Renal cortex interstitium (tissue), 11 donors: ENCODE results near the gene RETREG1. TPM values are rescaled to one million over a fixed set of nuclear protein-coding genes. Genes with fewer than 3 reads are reported as not detected.

Source experiments
- DNase-seq, 11 donors: peaks; one replicate each; pipeline ENCODE4 v3.0.0-alpha.2; 2013; ENCODE audit warnings: low read depth in 9 of 11, low spot score in 4 of 11; ENCODE audit errors: extremely low read depth in 1 of 11
- polyA plus RNA-seq, 3 donors: library from polyadenylated mRNA; unstranded; fragments of 120-200 nt; gene quantifications; one replicate each; pipeline ENCODE4 v1.2.1, GENCODE V29; 2013; ENCODE audit not compliant: insufficient read length in 3 of 3

Gene RETREG1
- polyA plus RNA-seq, 3 donors = 33.4 to 50.5 (median 39.0) TPM

- DNase-seq = no peak
These were observed 46.5 kb downstream of the RETREG1 start for GRCh38 chr5:16570121-16570815.

DNA sequence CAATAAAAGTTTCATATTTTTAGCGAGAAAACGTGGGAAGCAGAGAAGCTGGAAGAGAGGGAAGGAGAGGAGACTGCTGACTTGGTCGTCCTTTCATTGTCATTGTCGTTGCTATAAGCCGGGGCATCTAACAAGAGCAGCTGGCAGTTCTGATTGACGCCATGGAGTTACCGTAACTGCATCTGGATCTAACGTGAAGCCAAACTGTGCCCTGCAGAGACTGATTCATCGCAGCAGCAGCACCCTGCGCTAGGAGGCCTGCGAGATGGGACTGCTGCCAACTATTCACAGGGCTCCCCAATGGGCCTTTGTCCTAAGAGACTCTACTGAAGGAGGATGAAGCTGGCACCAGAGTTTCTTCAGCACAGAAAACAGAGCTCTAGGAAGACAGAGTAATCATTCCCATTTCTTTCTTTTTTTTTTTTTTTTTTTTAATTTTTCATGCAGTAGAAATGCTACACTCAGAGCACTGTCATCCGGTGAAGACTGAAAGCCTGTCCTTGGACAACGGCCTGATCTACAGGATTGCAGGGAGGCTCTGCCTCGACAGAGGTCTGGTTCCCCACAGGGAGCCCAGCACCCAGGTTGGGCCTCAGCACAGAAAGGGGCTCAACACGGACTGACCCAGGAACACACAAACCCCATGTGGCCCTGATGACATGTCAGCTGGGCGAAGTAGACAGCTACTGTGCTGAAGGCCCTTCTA is 47.8 kb downstream of the RETREG1 start:
- no peak for DNase-seq

GRCh38 chr5:16567365-16567764 is 49.4 kb downstream of the RETREG1 start:
- DNase-seq = no peak

DNA sequence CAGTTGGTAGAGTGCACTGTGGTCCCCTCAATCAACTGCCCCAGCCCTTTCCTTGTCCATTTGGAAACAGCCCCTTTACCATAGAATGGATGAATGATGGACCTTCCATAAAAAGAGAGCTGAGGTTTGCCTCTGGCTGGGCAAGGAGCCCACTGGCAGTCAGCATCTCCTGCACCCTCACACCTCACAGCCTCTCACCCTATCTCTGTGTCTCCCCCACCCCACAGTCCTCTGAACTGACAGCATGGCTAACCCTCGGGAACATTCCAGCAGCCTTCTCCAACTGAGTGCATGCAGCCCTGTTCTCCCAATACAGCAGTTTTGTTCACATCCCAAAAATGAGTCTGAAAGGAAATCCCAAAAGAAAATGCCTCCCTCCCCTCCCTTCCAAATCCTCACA is 51.7 kb downstream of the RETREG1 start:
- DNase-seq = no peak

GRCh38 chr5:16564248-16564867 is 52.4 kb downstream of the RETREG1 start:
- DNase-seq = no peak

- DNase-seq = no peak
These were observed 53.1 kb downstream of the RETREG1 start for GRCh38 chr5:16563686-16564085.

- no peak for DNase-seq
These were observed 55.1 kb downstream of the RETREG1 start for GRCh38 chr5:16561660-16562059.

GRCh38 chr5:16559702-16560101 is 57.1 kb downstream of the RETREG1 start:
- DNase-seq = no peak

GRCh38 chr5:16558984-16559629 is 57.7 kb downstream of the RETREG1 start:
- no peak for DNase-seq

GRCh38 chr5:16557477-16557876 is 59.3 kb downstream of the RETREG1 start:
- no peak for DNase-seq

DNA sequence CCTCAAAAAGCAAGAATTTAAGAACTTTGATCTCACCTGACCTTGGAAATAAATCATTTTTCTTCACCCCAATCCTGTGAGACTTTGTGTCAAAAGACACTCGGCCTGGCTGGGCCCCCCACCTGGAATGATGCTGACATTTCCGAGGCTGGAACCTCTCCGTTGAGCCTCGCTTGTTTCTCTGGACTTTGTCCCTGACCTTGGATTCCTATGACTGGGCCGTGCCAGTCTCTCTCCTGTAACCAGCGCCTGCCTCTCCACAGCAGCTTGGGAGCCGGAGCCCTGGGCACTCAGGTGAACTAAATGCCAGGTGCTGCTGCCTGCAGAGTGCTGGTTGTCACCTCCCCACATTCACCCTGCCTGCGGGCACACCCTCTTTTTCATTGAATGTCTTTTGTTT is 62.7 kb downstream of the RETREG1 start:
- DNase-seq = no peak

GRCh38 chr5:16552666-16553343 is 64.0 kb downstream of the RETREG1 start:
- peak in 10 of 11 donors; percentile 21 to 68 (median 42) for DNase-seq

DNA sequence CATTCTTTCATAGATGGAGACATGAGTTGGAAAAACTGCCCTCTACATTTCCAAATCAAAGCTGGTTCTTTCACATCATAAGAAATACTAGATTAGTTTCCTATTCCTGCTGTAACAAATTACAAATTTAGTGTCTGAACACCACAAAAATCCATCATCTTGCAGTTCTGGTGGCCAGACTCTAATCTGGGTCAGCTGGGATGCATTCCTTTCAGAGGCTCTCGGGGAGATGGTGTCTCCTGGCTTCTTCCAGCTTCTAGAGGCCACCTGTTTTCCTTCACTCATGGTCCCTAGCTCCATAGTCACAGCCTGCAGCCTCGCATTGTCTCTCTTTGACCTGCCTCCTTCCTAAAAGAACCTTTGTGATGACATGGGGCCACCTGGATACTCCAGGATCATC is 65.2 kb downstream of the RETREG1 start:
- DNase-seq = no peak

- DNase-seq = no peak
These were observed 66.4 kb downstream of the RETREG1 start for GRCh38 chr5:16550316-16550952.

DNA sequence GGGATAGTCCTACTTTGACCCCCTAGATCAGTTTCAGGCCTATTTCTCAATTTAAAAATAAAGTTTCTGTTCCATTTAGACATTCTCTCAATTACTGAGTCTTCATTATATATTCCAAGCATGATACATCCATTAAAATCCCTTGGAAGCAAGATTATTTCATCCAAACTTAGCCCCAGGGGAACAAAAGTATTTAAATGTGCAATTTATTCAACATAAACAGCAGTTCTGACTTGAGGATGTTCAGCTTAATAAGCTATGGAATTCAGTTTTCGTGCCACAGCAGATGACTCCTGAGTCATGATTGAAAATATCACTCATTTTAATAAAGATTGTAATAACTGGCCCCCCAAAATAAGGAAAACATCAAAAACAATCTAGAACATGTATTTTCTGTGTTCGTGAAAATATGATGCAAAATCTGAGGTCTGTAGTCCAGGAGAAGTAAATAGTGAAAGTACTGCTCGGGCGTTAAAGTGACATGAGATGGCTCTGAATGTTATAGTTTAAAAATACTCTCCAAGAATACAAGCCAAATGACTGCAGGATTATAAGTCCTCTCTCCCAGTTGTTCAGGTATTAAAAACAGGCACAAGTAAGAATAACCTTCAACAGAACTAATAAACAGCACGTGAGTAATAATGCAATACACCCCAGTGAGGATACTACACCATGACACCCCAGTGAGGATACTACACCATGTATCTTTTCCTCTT is 67.1 kb downstream of the RETREG1 start:
- no peak for DNase-seq

- DNase-seq = no peak
These were observed 68.0 kb downstream of the RETREG1 start for GRCh38 chr5:16548812-16549211.

- DNase-seq = no peak
These were observed 68.7 kb downstream of the RETREG1 start for GRCh38 chr5:16548115-16548514.

DNA sequence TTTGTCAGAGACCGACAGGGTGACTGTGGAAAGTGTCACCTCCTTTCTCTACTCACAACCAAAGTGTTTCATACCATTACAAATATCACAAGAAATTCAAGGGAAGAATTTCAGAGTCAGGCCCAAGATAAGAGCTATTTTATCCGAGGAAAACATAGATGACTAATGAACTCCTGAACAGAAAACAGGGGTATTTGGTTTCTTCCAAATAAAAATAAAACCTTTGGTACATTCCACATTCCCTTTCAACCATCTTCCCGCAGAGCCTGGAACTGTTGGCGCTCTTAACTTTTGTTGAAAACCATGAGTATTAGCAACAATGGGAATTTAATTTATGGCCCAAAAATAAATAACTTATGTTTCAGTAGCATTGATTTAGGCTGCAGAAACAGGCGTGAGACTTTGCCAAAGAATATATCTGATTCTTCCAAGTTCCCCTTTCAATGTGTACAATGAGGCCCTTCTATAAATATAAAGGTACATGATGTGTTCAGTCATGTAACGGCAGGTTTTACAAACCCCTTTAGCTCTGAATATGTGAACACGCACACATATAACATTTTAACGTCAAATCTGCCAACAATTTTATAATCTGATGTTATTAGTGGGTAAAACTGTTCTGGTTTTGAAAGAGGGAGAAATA is 69.5 kb downstream of the RETREG1 start:
- no peak for DNase-seq
